IPS-NIHi7 (cell line): Measurements from ENCODE around the gene DPYSL3.

Source experiments
- DNase-seq: peaks from one replicate; pipeline ENCODE4 v3.0.0; 2012; ENCODE audit warnings: mixed read lengths; ENCODE audit errors: extremely low spot score

The DPYSL3 gene

GRCh38 chr5:147404706-147405105, 105.2 kb downstream of the DPYSL3 start:
- no peak for DNase-seq

- DNase-seq = no peak
These were observed 105.9 kb downstream of the DPYSL3 start for GRCh38 chr5:147403651-147404640.

GRCh38 chr5:147400881-147401280, 109.0 kb downstream of the DPYSL3 start:
- DNase-seq = no peak

- no peak for DNase-seq
These were observed 109.6 kb downstream of the DPYSL3 start for GRCh38 chr5:147400126-147400809.

GRCh38 chr5:147398860-147399259, 111.0 kb downstream of the DPYSL3 start:
- DNase-seq = no peak

- peak; percentile 56 for DNase-seq
These were observed 112.3 kb downstream of the DPYSL3 start for GRCh38 chr5:147397616-147398015.

GRCh38 chr5:147396070-147396823, 113.6 kb downstream of the DPYSL3 start:
- no peak for DNase-seq

- peak; percentile 52 for DNase-seq
These were observed 115.8 kb downstream of the DPYSL3 start for GRCh38 chr5:147393874-147394672.

- peak; percentile 55 for DNase-seq
These were observed 118.1 kb downstream of the DPYSL3 start for GRCh38 chr5:147391781-147392180.

GRCh38 chr5:147390654-147391225, 119.1 kb downstream of the DPYSL3 start:
- DNase-seq = no peak

- no peak for DNase-seq
These were observed 121.4 kb downstream of the DPYSL3 start for GRCh38 chr5:147388184-147389108.

GRCh38 chr5:147387109-147387508, 122.8 kb downstream of the DPYSL3 start:
- DNase-seq = no peak

- no peak for DNase-seq
These were observed 125.3 kb downstream of the DPYSL3 start for GRCh38 chr5:147384346-147385193.

GRCh38 chr5:147382776-147383175, 127.1 kb downstream of the DPYSL3 start:
- DNase-seq = no peak

- no peak for DNase-seq
These were observed 128.3 kb downstream of the DPYSL3 start for GRCh38 chr5:147381555-147381954.

- DNase-seq = no peak
These were observed 132.2 kb downstream of the DPYSL3 start for GRCh38 chr5:147377682-147378081.

GRCh38 chr5:147375151-147375550, 134.7 kb downstream of the DPYSL3 start:
- no peak for DNase-seq

GRCh38 chr5:147373328-147373727, 136.5 kb downstream of the DPYSL3 start:
- DNase-seq = no peak

GRCh38 chr5:147372191-147372590, 137.7 kb downstream of the DPYSL3 start:
- DNase-seq = no peak
